Activated naive CD4-positive, alpha-beta T cell (primary cell): Measurements from ENCODE around the gene PDZD4.

Experiments used
- DNase-seq, 4 experiments: peaks; one replicate each; lab custom pipeline; 2025; lab: John Stamatoyannopoulos, UW

PDZD4 gene

GRCh38 chrX:153806999-153807575 is 23.3 kb downstream of the PDZD4 start:
- DNase-seq, result no peak

GRCh38 chrX:153805436-153805835 is 24.9 kb downstream of the PDZD4 start:
- no peak for DNase-seq

- DNase-seq, result no peak
Measured at GRCh38 chrX:153804621-153805020, 25.7 kb downstream of the PDZD4 start.

- DNase-seq, result no peak
Measured at GRCh38 chrX:153804100-153804595, 26.2 kb downstream of the PDZD4 start.

GRCh38 chrX:153803211-153804099 is 26.9 kb downstream of the PDZD4 start:
- DNase-seq, result no peak

- DNase-seq, result no peak
Measured at GRCh38 chrX:153802513-153803045, 27.8 kb downstream of the PDZD4 start.

GRCh38 chrX:153801669-153802068 is 28.7 kb downstream of the PDZD4 start:
- no peak for DNase-seq

GRCh38 chrX:153800746-153801145 is 29.6 kb downstream of the PDZD4 start:
- DNase-seq, result no peak

GRCh38 chrX:153800177-153800722 is 30.1 kb downstream of the PDZD4 start:
- DNase-seq, result no peak

GRCh38 chrX:153799326-153799725 is 31.0 kb downstream of the PDZD4 start:
- no peak for DNase-seq

- no peak for DNase-seq
Measured at GRCh38 chrX:153797415-153798015, 32.8 kb downstream of the PDZD4 start.

GRCh38 chrX:153794897-153795816 is 35.2 kb downstream of the PDZD4 start:
- DNase-seq, result no peak

- peak; percentile 74 to 89 (median 84) for DNase-seq
Measured at GRCh38 chrX:153794018-153794896, 36.1 kb downstream of the PDZD4 start, which contains the start of the genes IDH3G and SSR4. Gene IDH3G (minus strand): TSS chrX:153794375. CDS start chrX:153794326, 49 bp downstream. Gene SSR4 (plus strand): TSS chrX:153794668. CDS start chrX:153794688, 20 bp downstream.

- no peak for DNase-seq
Measured at GRCh38 chrX:153793291-153793690, 37.1 kb downstream of the PDZD4 start.

GRCh38 chrX:153792368-153792767 is 38.0 kb downstream of the PDZD4 start:
- DNase-seq, result no peak

GRCh38 chrX:153791104-153791852 is 39.1 kb downstream of the PDZD4 start:
- no peak for DNase-seq

- DNase-seq, result no peak
Measured at GRCh38 chrX:153789654-153790053, 40.7 kb downstream of the PDZD4 start.

GRCh38 chrX:153786669-153787068 is 43.7 kb downstream of the PDZD4 start:
- no peak for DNase-seq

- DNase-seq, result no peak
Measured at GRCh38 chrX:153784325-153784967, 45.9 kb downstream of the PDZD4 start.
